ENCODE measurements around the gene TRAPPC2.
"Not testable (repeated sequence)": the region's sequence is repeated elsewhere in the genome, so short reads cannot be mapped to it uniquely, and the experiment has no call there.

The TRAPPC2 gene

DNA sequence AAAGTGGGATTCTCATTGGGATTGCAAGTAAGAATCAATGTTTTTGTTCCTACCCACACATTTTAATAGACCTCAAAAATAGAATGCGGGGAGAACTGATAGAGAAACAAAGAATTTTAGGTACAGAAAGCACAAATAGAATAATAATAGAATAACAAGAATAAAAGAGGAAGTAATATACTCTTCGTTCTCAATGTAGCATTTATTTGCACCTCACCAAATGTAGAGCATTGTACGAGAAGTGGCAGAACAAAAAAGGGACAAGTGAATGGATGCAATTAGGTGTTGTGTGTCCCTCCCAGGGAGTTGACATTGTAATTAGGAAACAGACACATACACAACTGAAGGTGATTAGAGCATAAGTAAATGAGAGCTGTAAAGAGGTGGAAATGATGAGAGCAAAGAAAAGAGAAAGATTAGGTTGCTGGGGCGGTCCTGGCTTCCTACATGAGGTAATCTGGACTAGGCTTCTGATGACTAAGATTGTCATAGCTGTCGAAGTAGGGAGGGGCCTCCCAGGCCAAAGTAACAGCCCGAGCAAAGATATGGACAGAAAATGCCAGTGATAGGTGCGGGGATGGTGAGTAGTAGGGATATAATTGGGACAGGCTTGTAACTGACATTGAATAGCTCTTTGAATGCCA lies 35.1 kb downstream of the TRAPPC2 start:
- no peak for DNase-seq (ENCODE audit: low read depth in 2 of 2, low spot score in 1 of 2)

- no peak for DNase-seq (ENCODE audit: low read depth in 2 of 2, low spot score in 1 of 2)
These were observed 36.0 kb downstream of the TRAPPC2 start for GRCh38 chrX:13698432-13698831.

DNA sequence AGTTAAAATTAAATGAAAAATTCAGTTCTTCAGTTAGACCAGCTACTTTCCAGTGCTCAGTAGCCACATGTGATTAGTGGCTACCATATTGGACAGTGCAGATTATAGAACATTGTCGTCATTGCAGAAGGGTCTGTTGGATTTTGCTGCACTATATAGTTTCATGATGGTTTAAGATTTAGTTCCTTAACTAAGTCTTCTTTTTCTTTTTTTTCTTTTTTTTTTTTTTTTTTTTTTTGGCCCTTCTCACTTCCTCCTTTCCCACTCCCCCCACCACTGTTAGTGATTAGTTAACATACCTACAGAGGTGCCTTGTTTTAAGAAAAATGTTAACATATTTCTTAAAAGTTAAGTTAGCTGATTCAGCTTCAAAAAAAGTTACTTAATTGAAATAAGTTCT lies 36.4 kb downstream of the TRAPPC2 start:
- DNase-seq (ENCODE audit: low read depth in 2 of 2, low spot score in 1 of 2): no peak

- no peak for DNase-seq (ENCODE audit: low read depth in 2 of 2, low spot score in 1 of 2)
These were observed 37.0 kb downstream of the TRAPPC2 start for GRCh38 chrX:13697455-13697854.

DNA sequence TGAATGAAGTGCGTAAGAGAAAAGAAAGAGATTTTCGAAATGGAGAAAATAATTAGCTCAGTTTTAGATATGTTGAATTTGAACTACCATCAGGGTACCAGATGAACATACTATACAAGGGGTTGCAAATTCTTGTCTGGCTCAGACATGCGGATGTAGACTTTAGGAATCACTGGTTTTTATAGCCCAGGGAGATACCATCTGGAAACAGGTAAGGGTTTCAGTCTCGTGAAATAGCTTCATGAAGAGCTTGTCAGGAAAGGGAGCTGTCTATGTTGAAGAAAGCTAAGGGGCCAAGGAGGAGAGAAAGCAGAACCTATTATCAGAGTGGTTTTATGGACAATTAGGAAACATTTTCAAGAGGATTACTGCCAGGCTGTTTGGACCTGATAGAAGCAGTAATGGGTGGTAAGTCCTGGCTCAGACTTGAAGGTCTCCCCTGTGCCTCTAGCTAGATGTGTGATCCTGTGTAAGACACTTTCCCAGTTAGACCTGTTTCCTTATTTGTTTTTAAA lies 38.8 kb downstream of the TRAPPC2 start:
- no peak for DNase-seq (ENCODE audit: low read depth in 2 of 2, low spot score in 1 of 2)

DNA sequence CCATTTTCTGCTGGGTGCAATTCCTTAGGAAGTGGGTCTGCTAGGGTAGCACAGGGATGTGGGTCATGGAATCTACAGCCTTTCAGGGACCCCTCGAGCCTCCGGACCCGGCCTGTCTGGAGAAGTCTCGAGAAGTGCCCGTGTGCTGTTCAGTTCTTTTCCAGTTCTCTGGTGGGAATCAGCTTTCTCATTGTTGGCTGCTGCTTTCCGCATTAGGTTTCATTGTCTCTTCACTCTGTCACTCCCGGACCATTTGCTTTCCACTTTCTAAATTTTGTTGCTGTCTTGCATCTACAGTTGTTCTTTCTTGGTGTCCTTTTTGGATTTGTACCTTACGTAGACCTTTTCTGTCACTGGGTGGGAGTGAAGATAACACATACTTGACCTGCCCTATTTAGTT lies 39.4 kb downstream of the TRAPPC2 start:
- DNase-seq (ENCODE audit: low read depth in 2 of 2, low spot score in 1 of 2): no peak

GRCh38 chrX:13694359-13694758 lies 40.1 kb downstream of the TRAPPC2 start:
- DNase-seq (ENCODE audit: low read depth in 2 of 2, low spot score in 1 of 2): no peak

GRCh38 chrX:13693341-13693961 lies 41.0 kb downstream of the TRAPPC2 start:
- no peak for DNase-seq (ENCODE audit: low read depth in 2 of 2, low spot score in 1 of 2)

DNA sequence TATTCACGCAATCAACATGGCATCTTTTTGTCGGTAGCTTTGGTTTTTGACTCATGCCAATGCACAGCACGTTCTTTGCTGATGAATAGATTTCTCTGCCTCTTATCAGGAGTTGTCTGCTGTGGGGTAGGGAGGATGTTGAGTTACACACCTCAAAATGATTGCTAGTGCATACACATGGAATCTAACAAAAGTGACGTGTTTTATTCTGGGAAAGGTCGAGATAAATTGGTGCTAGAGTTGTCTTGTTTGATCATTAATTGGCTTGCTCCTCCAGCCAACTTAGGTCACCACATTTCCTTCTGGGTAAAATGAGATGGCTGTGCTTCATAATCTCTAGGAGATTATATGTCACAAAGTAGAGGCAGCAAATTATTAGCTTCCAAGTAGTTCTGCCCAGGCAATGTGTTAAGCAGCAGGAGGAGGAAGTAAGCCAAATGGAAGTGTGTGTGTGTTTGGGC lies 41.6 kb downstream of the TRAPPC2 start:
- no peak for DNase-seq (ENCODE audit: low read depth in 2 of 2, low spot score in 1 of 2)

DNA sequence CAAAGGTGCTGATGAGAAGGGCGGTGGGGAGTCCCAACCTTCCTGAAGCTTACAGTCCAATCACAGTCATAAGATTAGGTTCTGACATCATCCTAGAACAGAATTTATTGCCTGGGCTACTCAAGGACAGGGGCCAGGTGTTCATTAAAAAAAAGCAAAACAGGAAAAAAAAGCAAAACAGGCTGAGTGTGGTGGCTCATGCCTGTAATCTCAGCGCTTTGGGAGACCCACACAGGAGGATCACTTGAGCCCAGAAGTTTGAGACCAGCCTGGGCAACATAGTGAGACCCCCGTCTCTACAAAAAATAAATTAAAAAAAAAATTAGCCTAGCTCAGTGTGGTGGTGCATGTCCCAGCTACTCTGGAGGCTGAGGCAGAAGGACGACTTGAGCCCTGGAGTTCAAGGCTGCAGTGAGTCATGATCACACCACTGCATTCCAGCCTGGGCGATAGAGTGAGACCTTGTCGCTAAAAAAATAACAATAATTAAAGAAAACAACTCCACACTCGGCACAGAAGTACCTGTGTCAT lies 42.5 kb downstream of the TRAPPC2 start:
- DNase-seq (ENCODE audit: low read depth in 2 of 2, low spot score in 1 of 2): no peak

DNA sequence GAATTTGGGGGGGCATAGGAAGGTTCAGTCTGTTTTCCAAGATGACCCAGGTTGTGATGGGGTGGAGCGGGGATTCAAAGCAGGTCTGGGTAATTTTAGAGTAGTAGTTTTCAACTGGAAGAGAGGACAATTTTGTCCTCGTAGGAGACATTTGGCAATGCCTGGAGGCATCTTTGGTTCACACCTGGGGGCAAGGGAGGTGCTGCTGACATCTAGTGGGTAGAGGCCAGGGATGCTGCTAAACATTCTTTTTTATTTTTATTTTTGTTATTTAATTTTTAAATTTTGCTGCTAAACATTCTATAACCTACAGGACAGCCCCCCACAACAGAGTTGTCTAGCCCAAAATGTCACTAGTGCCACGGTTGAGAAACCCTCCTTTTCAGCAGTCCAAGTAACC lies 43.6 kb downstream of the TRAPPC2 start:
- no peak for DNase-seq (ENCODE audit: low read depth in 2 of 2, low spot score in 1 of 2)

GRCh38 chrX:13689741-13690211 lies 44.6 kb downstream of the TRAPPC2 start:
- no peak for DNase-seq (ENCODE audit: low read depth in 2 of 2, low spot score in 1 of 2)

DNA sequence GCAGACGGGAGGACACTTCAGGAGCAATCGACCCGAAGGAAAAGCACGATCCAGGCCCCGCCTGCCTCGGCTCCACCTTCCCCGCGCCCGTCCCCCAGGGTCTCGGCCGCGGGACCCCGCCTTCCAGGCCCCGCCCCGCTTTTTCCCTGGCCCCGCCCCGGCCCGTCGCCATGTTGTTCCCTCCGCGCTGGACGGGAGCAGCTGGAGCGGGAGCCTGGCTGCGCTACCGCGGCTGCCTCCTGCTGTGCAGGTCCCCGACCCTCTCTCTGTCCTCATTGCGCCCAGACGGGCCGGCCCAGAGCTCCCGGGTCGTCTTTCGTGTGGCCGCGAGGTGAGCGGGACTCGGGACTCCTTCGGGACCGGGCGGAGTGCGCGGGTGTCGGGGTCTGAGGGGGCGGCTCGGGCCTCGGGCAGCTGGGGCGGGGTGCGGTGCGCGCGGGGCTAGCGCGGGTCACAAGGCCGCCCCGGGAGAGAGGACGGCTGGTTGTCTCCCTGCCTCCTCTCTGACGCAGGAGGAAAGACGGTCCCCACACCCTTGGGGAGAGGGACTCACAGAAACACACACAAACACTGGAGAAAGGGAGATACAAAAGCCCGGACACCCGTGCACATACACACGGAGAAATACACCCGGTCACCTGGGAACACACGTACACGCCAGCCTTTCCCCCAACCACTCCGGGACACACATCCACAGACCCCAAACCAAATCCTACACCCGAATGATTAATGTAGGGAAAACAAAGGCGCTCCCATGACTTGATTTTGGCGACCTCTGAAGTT lies 45.3 kb downstream of the TRAPPC2 start, which contains the start of gene RAB9A:
Gene RAB9A (plus strand): TSS at position 171 of the 783 bp plus-strand sequence. CDS start 19,619 bp downstream, outside the sequence.
- DNase-seq (ENCODE audit: low read depth in 2 of 2, low spot score in 1 of 2): peak; percentile 49 to 68

- no peak for DNase-seq (ENCODE audit: low read depth in 2 of 2, low spot score in 1 of 2)
These were observed 45.9 kb downstream of the TRAPPC2 start for GRCh38 chrX:13688384-13688957.

DNA sequence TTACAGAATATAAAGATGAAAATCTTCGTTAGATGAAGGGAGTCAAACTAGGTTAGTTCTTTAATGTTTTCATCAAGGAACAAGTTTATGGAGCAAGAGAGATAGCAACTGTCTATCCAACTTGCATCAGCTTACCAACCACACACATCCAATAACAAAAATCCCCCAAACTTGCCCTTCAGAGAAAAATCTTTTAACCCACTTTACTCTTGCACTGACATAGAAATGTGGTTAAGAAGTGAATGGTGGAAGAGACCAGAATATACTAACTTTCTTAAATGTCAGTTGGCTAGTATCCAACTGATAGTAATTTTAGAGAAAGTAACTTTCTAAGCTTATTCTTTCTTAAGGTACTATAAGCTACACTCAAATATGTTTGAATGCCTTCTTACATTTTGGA lies 47.2 kb downstream of the TRAPPC2 start:
- DNase-seq (ENCODE audit: low read depth in 2 of 2, low spot score in 1 of 2): no peak

GRCh38 chrX:13685126-13685763 lies 49.2 kb downstream of the TRAPPC2 start:
- no peak for DNase-seq (ENCODE audit: low read depth in 2 of 2, low spot score in 1 of 2)

- no peak for DNase-seq (ENCODE audit: low read depth in 2 of 2, low spot score in 1 of 2)
These were observed 50.1 kb downstream of the TRAPPC2 start for GRCh38 chrX:13684361-13684760.

GRCh38 chrX:13681595-13681994 lies 52.8 kb downstream of the TRAPPC2 start:
- no peak for DNase-seq (ENCODE audit: low read depth in 2 of 2, low spot score in 1 of 2)

DNA sequence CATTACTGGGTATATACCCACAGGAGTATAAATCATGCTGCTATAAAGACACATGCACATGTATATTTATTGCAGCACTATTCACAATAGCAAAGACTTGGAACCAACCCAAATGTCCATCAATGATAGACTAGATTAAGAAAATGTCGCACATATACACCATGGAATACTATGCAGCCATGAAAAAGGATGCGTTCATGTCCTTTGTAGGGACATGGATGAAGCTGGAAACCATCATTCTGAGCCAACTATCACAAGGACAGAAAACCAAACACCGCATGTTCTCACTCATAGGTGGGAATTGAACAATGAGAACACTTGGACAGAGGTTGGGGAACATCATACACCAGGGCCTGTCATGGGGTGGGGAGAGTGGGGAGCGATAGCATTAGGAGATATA lies 54.7 kb downstream of the TRAPPC2 start:
- not testable (repeated sequence) for DNase-seq (ENCODE audit: low read depth in 2 of 2, low spot score in 1 of 2)

GRCh38 chrX:13676885-13677284 lies 57.5 kb downstream of the TRAPPC2 start:
- DNase-seq (ENCODE audit: low read depth in 2 of 2, low spot score in 1 of 2): no peak

DNA sequence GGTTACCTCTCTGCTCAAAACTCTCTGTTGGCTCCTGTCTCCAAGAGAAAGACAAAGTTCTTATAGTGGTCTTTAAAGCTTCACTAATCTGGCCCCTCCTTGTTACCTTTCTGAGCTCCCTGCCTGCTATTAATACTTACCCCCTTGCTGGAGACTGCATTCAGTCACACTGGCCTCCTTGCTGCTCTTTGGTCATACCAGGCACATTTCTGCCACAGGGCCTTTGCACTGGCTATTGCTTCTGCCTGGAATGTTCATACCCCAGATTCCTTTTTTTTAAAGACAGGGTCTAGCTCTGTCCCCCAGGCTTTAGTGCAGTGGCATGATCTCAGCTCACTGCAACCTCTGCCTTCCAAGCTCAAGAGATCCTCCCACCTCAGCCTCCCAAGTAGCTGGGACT lies 61.4 kb downstream of the TRAPPC2 start:
- DNase-seq (ENCODE audit: low read depth in 2 of 2, low spot score in 1 of 2): no peak

Data from stimulated activated CD8-positive, alpha-beta memory T cell treated with anti-CD3 and anti-CD28 coated beads, Interleukin-4, amount 100 ng/mL, for 4 hours (primary cell).